Fibroblast of the aortic adventitia (primary cell): ENCODE measurements around the gene ZDHHC12. TPM values are rescaled to one million over a fixed set of nuclear protein-coding genes. Genes with fewer than 3 reads are reported as not detected.

ENCODE experiments used
- DNase-seq: peaks from one replicate; pipeline ENCODE4 v3.0.0-alpha.2; 2010; ENCODE audit warnings: low read depth
- H3K4me3 ChIP-seq: 2 replicates; pipeline ENCODE4 v1.5.1; 2011; ENCODE audit warnings: low read depth, mild to moderate bottlenecking, control low read depth, low read length, moderate library complexity
- CTCF ChIP-seq: IDR thresholded peaks from 2 replicates; pipeline ENCODE4 v1.5.1; 2011; ENCODE audit warnings: mild to moderate bottlenecking, low read length, control low read depth, inconsistent platforms; ENCODE audit not compliant: insufficient read depth
- total RNA-seq: library from RNA; depleted of rRNA; stranded (reverse); fragments of >200 nt; gene quantifications from 2 replicates; pipeline ENCODE4 v1.2.3, GENCODE V29; 2012; ENCODE audit warnings: low replicate concordance

ZDHHC12 gene
- total RNA-seq = 18.9 and 31.2 TPM in 2 replicates

- TF ChIP-seq CTCF = no peak
- DNase-seq = peak; percentile 84
- peak within 1 kb of the TSS; percentile 78 for H3K4me3 ChIP-seq
Observed at GRCh38 chr9:128723866-128724743, at the start of gene ZDHHC12. ZDHHC12 (minus strand) TSS chr9:128724127; CDS start chr9:128724093, 34 bp downstream.

GRCh38 chr9:128773049-128773448 lies 49.1 kb upstream of the ZDHHC12 start:
- no peak for DNase-seq
- TF ChIP-seq CTCF = no peak
- H3K4me3 ChIP-seq = no peak overlapping the region

- no peak for TF ChIP-seq CTCF
- DNase-seq = peak; percentile 81
Observed at GRCh38 chr9:128771745-128772519, 48.0 kb upstream of the ZDHHC12 start, which contains the start of gene ZER1. ZER1 (minus strand) TSS chr9:128771927; CDS start chr9:128755565, 16,362 bp downstream.

GRCh38 chr9:128771094-128771721 lies 47.3 kb upstream of the ZDHHC12 start:
- no peak for TF ChIP-seq CTCF
- peak; percentile 15 for DNase-seq
- H3K4me3 ChIP-seq = peak overlapping the region; percentile 99

More at GRCh38 chr9:128771745-128772519, 48.0 kb upstream of the ZDHHC12 start, which contains the start of gene ZER1:
- peak within 1 kb of the TSS; percentile 99 for H3K4me3 ChIP-seq

- TF ChIP-seq CTCF = no peak
- no peak for DNase-seq
- H3K4me3 ChIP-seq = peak overlapping the region; percentile 99
Observed at GRCh38 chr9:128770286-128771030, 46.5 kb upstream of the ZDHHC12 start.

- TF ChIP-seq CTCF = no peak
- H3K4me3 ChIP-seq = no peak overlapping the region
- DNase-seq = no peak
Observed at GRCh38 chr9:128768606-128769005, 44.7 kb upstream of the ZDHHC12 start.
